Embryonic facial prominence (tissue), 1 donor: Measurements from ENCODE around the gene RCAN2.

ENCODE experiments used
- DNase-seq: peaks from one replicate; pipeline ENCODE4 v3.0.0-alpha.2; 2016; ENCODE audit errors: extremely low spot score

Gene RCAN2

DNA sequence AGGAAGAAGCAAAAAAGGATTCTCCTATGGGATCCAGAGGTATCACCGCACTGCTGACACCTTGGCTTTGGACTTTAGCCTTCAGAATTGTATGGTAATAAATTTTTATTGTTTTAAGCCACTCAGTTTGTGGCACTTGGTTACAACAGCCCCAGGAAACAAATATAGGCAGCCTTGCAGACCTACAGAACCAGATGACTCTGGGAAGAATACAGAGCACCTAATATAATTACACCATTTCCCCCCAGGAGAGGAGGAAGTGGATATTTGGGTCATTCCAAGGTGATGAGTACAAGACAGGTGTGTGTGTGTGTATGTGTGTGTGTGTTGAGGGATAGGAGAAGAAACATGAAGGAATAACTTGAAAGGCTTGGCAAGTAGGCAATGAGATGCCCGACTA lies 236.3 kb downstream of the RCAN2 start:
- no peak for DNase-seq

DNA sequence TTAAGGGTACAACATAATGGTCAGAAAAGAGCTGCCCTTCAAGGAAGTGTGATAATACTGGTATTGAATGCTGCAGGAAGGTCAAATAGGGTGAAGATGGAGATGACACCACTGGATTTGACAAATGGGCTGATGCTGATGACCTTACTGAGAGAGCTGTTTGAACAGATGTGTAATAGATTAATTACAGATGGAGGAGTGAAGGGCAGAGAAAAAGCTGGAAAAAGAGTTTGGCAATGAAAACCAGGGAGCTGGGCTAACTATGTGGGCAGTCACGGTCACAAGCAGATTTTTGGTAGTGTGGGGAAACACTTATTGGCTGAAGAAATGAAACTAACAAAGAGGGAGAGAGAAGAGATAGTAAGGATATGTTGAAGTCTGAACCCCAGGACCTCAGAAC lies 236.9 kb downstream of the RCAN2 start:
- no peak for DNase-seq

DNA sequence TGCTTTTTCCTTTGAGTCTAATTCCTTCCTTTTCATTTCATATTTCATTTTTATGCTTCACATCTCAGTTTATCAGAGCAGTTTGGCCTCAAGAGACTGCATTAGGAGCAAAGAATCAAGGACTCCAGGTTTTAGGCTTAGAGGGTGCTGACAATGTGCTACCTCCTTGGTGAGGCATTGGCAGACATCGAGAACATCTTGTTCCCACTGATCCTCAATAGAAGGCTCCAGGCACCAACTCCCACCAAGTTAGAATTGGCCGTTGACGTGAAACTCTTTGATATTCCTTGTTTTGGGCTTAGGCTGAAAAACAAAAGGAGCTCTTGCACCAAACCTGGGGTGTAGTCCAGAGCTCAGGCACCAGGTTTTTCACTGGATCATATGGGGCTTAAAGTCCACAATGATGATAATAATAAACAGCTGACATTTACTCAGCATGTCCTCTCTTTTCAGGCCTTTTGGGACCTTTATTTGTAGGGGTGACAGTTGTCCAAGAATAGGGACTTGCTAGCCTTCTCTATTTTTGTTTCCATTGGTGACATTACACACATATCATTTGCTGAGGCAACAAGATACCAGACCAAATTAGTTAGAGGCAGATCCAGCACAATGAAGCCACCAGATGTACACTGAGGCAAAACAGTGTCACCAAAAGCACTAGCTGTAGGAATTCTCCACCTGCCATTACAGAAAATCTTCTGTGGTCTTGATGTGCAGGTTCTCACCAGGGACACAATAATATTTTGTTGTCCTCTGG lies 239.5 kb downstream of the RCAN2 start:
- no peak for DNase-seq

DNA sequence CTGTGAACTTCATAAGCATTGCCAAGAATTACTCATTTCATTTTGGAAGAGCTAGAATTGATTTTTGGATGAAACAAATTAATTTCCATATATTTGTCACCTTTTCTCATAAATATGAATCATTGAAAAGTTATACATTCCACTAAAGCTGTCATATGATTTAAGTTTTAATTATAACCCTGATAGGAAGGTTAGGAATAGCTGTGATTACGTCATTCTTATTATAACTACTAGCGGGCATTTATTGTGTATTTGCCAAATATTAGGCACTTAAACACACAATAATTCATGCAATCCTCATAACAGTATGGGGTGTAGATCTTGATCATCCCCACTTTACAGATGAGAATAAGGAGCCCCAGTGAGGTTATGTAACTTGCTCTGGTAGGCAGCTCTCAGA lies 243.1 kb downstream of the RCAN2 start:
- DNase-seq: no peak

DNA sequence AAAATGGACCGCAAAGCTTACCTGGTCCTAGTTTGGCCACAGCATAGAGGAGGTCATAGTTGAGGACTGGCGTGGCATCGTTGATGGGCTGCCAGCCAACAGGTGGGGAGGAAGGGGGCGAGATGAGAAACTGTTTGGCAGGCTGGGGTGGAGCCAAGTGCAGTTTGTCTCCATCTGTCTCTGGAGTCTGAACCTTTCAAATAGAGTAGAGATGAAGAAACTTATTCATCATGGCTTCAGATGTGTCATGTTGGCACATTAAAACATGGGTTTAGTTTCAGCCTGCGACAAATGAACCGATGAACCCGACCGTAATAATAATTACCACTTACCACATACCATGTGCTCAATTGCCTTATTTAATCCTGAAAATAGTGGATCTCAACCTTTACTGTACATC lies 244.5 kb downstream of the RCAN2 start:
- no peak for DNase-seq

DNA sequence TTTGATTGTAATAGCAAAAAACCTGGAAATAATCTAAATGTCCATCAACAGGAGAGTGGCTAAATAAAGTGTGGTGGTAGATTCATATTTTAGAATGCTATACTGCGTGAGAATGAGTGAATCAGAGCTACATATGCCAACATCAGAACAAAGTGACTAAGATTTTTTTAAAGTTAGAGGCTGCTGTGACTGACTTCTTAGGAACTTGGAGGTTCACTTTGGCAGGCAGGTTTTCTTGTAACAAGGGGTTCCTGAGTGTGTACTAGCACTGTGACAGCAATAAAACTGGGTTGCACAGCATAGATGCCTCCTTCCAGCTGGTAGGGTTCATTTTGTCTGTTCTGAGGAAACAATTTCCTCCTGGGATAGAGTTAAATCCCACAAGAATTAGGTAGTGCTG lies 245.2 kb downstream of the RCAN2 start:
- no peak for DNase-seq

DNA sequence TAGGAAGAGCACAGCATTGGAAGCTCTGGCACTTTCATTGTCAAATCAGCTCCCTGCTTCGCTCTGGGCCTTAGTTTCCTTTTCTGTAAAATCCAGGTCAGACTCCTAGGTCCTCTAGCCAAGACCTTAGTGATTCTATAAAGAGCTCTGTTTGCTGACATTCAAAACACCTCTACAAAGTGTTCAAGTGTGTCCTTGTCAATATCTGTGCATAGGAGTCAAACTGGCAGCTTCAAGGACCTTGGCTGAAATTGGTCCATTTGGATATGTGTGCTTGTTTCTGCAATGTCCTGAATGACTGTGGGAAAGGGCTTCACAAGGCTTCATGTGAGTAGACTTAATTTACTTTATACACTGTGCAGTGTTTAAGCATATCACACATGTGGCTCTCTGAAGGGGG lies 246.6 kb downstream of the RCAN2 start:
- no peak for DNase-seq

DNA sequence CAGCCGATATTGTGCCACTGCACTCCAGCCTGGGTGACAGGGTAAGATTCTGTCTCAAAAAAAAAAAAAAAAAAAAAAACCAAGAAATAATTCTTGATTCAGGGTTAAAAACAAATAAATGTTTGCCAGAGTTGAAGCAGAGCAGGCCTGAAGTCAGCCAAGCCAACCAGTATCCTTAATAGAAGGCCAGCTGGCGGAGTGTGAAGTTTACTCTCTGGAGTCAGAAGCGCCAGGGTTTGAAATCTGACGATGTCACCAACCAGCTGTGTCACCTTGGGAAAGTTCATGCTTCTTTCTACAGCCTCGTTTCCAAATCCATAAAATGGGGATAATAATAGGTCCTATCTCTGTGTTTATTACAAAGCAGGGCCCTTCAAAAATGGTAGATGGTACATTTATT lies 247.5 kb downstream of the RCAN2 start:
- DNase-seq: no peak

DNA sequence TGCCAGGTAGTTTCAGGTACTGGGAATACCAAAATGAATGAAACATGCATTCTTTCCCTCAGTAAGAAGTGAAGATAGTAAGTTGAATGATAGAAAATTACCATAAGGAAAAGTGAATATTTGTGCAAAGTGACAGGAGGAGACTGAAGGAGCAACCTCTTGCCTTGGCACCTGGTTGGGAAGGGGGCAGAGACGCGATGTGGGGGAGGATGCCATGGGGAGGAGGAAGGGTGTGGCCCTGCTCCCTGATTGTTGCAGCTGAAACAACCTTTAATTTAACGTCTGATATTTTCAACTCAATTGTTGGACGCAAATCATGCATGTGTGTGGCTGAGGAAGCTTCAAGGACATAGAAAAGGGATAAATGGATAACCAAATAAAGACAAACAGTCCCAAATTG lies 248.3 kb downstream of the RCAN2 start:
- DNase-seq: no peak

DNA sequence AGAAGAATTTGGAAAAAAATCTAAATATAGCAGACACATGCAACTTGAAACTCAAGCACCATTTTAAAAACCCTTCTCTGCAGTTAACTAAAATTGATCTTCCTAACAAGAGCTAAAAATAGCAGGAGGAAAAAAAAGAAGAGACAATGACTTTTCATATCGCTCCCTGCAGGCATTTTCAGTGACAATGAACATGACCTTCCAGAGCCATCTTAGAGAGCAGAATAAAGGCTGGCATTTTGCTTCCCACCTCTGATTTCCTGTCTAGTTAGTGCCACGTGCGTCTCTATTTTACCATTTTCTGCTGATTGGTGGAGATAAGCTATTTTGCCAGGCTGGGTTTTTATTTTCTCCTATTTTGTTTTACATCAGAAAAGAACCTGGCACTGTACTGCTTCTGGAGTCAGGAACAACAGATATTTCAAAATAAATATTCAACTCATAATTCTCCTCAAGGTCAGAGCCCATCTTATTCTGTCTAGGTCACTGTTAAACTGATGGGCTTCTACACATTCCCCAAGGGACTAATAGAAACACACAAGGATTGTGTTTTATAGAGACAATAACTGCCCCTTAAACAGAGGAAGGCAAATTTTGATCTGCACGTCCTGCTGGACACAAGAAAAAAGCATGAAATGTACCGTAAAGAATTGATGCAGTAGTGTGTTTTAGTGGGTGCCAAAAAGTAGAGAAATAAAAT lies 250.2 kb downstream of the RCAN2 start:
- DNase-seq: no peak

DNA sequence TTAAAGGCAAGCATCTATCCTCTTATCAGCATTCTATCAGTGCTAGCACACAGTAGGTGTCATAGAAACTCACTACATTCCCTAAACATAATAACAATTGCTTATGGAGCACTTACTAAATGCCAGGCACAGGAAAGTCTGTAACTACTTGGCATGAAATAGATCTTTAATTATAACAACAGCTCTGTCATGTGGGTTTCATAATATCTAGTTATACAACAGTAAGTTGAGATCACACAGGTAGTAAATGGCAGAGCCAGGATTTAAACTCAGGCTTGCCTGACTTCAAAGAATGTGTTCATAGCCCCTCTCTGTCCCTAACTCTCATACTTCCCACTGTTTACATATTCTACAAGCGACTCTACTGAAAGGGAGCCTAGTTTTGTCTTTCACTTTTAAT lies 254.5 kb downstream of the RCAN2 start:
- DNase-seq: no peak

DNA sequence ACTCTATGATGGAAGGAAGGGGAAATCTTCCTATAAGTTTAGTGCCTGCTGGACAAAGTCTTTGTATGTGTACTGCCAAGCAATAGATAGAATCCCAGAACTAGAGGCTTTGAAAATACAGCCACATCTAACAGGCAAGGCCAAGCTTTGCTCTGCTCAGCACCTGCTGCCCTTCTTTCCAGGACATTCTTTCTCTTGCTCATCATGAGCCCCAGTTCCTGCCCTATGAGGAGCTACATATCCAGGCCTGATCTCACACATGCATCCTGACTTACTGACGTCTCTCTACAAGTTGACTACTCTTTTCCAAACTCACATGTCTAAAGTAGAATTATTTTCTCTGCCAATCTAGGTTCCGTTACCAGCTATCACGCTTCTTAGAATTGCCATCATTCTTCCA lies 256.0 kb downstream of the RCAN2 start:
- no peak for DNase-seq

DNA sequence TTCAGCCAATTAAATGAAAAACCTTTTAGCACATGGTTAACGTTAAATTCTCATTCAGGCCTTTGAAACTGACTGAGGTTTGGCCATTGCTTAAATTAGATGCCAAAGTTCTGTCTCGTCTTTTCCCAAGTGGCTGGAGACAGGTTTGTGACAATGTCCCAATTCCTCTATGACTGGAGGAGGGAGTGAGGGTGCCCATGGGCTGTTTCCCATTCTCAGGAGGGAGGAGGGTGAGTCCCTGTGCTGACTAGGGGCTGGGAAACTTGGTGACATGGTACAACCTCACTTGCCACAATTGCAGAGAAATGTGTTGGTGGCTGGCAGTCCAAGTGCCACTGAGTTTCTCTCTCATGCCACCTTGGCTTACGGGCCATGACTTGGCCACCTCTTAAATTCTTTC lies 256.5 kb downstream of the RCAN2 start:
- no peak for DNase-seq

DNA sequence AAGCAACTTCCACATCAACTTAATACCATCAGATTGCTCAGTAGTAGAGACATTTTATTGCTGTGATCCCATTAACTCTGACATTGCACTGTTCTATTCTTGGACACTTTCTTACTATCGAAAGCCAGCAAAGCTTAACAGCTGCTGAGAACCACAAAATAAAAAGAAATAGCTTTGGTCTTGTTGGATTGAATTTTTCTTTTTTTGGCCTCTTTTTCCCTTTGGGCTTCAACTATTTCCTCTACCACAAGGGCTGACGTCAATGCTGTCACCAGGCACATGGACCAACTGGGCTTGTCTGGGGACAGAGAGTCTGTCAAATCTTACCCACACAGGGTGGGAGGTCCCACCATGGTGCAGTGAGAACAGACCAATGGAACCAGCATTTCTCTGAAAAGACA lies 257.1 kb downstream of the RCAN2 start:
- DNase-seq: no peak

DNA sequence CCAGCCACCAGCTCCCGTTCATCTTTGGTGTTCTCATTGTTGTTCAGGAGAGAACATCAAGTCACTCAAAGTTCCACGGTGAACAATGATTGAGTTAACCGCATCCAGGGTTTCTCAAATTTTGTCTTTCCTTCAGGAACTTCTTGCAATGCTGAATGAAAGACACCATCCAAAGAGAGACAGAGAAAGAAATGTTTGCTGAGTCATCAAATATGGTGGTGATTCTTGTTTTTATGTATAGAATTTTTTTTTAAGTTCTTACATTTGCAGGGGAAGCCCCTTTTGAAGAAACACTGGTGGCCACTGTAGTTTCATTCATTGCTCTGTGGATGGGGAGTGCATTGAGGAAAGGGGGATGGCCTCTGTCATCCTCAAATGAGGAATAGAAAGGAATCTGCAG lies 258.1 kb downstream of the RCAN2 start:
- no peak for DNase-seq

DNA sequence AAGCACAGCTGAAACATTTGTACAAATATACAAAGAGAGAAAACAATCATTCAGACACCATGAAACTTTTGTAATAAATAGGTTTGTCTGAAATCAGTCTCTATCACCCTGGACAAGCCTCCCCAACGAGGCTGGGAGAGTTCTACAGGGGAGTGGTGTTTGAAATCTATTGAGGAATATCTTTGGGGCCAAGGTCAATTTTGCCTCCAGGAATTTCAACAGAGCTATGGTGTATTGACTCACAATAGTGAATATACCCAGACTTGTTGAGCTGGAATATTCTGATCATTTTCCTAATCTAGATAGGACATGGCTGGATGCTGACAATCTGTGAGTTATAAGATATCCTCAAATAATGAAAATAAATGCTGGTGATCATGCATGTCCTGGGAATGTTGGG lies 269.0 kb downstream of the RCAN2 start:
- no peak for DNase-seq

DNA sequence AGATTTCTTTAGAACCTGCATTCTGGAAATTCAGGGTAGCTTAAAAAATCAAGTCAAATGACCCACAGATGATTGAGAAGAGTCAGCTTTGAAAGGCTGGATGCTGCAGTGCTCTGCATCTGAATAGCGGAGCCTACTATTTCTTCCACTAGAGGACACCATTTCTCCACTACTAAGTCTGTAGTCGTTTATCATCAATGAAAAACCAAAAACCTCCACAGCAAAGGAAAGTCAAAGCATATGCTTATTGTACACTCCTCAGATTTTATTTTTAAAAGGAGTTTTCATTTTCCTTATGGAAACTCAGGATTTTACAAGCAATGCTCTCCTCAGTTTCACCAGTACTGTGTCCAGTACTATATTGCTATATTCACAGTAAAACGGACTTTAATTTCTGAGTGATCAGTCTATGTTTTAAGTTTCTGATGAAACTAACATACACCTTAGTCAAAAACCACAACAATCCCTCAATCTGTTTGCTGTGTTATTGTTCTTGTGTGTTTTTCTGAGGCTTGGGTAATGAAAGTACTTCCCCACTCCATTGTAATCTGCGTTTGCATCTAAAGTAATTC lies 269.9 kb downstream of the RCAN2 start:
- peak; percentile 69 for DNase-seq

DNA sequence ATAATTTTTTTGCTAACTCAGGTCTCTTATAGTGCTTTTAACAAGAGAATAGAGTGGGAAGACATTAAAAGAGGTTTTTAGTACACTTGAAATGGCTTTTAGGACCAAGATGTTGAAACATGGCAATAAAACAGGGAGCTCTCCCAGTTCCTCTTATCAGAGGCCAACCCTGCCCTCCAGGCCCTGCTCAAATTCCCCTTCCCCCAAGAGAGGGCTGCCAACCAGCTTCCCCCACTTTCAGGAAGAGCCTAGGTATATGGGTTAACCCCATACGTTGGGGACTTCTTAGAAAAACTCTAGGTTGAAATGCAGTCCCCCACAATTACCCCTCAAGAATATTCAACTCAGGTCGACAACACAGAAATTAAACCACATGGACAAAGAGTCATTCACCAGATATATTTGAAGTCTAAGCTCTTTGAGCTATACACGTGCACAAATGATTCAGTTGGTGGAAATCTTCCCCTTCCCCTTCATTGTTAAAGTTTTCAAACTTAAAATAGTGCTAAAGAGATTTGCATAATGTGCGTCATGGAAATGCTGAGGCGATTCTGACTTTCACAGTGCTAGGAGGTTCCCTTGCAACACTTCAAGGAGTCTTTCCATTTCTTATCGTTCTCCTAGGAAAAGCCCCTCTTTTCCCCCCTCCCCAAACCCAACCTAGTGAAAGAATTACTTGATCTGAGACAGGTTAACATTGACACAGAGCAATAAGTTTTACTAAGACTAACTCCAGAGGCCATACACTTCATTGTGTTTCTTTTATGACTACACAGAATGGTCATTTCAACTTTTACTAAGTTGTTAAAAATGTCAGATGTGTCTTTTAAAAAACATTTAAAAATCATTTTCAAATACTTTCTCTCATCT lies 270.7 kb downstream of the RCAN2 start:
- DNase-seq: no peak

DNA sequence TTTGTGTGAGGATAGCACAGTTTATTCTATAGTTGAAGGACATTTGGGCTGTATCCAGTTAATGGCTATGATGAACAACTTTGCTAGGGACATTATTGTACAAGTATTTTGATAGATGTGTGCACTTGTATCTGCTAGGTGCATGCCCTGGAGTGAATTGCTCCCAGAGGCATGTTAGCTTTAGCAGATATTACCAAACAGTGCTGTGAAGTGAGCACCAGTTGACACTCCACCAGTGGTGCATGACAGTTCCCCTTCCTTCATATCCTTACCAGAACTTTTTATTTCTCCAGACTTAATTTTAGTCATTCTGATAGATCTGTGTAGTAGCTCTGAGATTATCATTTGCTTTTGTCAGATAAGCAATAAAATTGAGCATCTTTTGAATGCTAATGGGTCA lies 271.6 kb downstream of the RCAN2 start:
- DNase-seq: no peak

DNA sequence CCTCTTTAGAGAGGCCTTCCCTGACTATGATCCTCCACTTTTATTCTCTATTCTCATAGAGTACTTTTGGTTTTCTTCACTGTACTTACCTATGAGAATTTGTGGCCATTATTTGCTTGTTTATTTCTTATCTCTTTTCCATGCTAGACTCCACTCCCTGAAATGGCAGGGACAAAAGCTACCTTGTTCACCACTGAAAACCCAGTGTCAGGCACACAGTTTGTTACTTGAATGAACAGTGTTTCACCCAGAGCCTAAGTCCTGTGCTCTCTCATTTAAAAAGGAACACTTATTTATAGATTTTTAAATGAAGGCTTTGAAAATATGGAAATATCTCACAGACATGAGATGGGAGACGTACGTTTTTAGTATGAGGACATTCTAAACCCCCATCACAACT lies 272.8 kb downstream of the RCAN2 start:
- no peak for DNase-seq

DNA sequence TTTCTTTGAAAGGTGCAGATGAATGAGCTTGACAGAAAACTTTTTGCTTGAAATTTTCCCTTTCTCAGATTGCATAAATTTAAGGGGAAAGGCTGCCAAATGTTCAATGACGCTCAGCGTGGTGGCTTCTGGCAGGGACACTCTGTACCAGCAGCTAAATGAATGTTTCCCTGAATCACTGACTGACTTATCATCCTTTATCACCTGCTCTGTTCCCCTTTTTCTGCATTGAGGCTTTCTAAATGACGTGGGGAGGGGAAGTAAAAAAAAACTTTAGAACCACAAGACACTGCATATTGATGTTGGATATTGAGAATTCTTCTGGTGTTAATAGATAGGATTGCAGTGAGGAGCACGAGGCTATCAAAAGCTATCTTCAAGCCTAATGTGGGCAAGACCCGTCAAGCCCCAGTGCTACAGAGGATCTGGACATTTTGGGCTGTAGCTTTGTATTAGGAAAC lies 273.5 kb downstream of the RCAN2 start:
- DNase-seq: no peak

DNA sequence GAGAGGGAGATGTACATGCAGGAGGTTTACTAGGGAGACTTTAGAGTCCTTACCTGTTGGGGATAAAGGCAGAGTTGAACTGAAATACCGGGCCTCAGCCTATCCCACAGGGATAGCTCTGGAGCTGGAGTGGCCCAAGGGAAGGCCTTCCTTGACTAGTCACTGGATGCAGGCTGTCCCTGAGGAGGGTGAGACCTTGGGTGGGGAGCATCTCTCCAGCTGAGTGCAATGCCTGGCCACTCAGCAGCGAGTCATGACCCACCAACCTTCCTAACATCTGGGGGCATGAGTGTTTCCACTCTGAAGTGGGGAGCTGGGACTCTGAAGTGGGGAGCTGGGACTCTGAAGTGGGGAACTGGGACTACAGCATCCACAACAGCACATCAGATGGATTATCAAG lies 274.4 kb downstream of the RCAN2 start:
- DNase-seq: no peak
